SK-N-SH (cell line): ENCODE results near the gene ENO1.

Source experiments
- CTCF ChIP-seq: fragments of 200-600 bp; sonication (generic); IDR thresholded peaks from 2 replicates; pipeline ENCODE4 v1.6.1; 2017; ENCODE audit warnings: antibody characterized with exemption, mild to moderate bottlenecking, moderate library complexity
- FOSL2 ChIP-seq: IDR thresholded peaks from 2 replicates; pipeline ENCODE4 v1.4.0; 2012; ENCODE audit warnings: low read depth, mild to moderate bottlenecking, moderate library complexity, borderline replicate concordance
- MEF2A ChIP-seq: IDR thresholded peaks from 2 replicates; pipeline ENCODE4 v1.4.0; 2012; ENCODE audit warnings: low read depth, borderline replicate concordance
- MXI1 ChIP-seq: IDR thresholded peaks from 2 replicates; pipeline ENCODE4 v1.6.1; 2012; ENCODE audit warnings: mild to moderate bottlenecking, low read depth, low read length, improper control_type of control experiment
- PBX3 ChIP-seq: IDR thresholded peaks from 2 replicates; pipeline ENCODE4; 2012
- POLR2AphosphoS5 ChIP-seq: IDR thresholded peaks from 2 replicates; pipeline ENCODE4 v1.6.1; 2012; ENCODE audit warnings: low read depth, low read length
- TF ChIP-seq, protein P1 (sequence below): fragments of 150-350 bp; IDR thresholded peaks from 2 replicates; pipeline ENCODE4 v1.6.1; 2017; ENCODE audit warnings: antibody characterized with exemption, low read length, low read depth, borderline replicate concordance
- TF ChIP-seq, protein P2 (sequence below): fragments of 150-350 bp; IDR thresholded peaks from 2 replicates; pipeline ENCODE4 v1.6.1; 2016; ENCODE audit warnings: mild to moderate bottlenecking, low read depth, low read length

- TF ChIP-seq, protein P1, sequence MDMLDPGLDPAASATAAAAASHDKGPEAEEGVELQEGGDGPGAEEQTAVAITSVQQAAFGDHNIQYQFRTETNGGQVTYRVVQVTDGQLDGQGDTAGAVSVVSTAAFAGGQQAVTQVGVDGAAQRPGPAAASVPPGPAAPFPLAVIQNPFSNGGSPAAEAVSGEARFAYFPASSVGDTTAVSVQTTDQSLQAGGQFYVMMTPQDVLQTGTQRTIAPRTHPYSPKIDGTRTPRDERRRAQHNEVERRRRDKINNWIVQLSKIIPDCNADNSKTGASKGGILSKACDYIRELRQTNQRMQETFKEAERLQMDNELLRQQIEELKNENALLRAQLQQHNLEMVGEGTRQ: no peak
- TF ChIP-seq FOSL2: no peak
- TF ChIP-seq, protein P2, sequence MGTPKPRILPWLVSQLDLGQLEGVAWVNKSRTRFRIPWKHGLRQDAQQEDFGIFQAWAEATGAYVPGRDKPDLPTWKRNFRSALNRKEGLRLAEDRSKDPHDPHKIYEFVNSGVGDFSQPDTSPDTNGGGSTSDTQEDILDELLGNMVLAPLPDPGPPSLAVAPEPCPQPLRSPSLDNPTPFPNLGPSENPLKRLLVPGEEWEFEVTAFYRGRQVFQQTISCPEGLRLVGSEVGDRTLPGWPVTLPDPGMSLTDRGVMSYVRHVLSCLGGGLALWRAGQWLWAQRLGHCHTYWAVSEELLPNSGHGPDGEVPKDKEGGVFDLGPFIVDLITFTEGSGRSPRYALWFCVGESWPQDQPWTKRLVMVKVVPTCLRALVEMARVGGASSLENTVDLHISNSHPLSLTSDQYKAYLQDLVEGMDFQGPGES: no peak
- no peak for TF ChIP-seq PBX3
- TF ChIP-seq CTCF: no peak
- TF ChIP-seq MEF2A: no peak
- TF ChIP-seq MXI1: no peak
- TF ChIP-seq POLR2AphosphoS5: no peak
Observed at GRCh38 chr1:8914466-8914865, 36.0 kb upstream of the ENO1 start.
